Activated CD4-positive, alpha-beta T cell treated with anti-CD3 and anti-CD28 coated beads, Interleukin-10, Interleukin-2, amounts not matched to agents 100 ng/mL and 50 ng/mL, durations not matched to agents 16 hours and 8 hours (primary cell): ENCODE results near the gene TRAK1.

Source experiments
- DNase-seq: peaks from one replicate; pipeline ENCODE4 v3.0.0-alpha.2; 2020

Gene TRAK1

GRCh38 chr3:42159706-42160472 is 68.7 kb downstream of the TRAK1 start:
- peak; percentile 39 for DNase-seq

GRCh38 chr3:42161050-42161935 is 70.1 kb downstream of the TRAK1 start:
- DNase-seq, result no peak

- DNase-seq, result no peak
These were observed 71.3 kb downstream of the TRAK1 start for GRCh38 chr3:42162462-42162861.

GRCh38 chr3:42163622-42164244 is 72.6 kb downstream of the TRAK1 start:
- no peak for DNase-seq

- no peak for DNase-seq
These were observed 73.5 kb downstream of the TRAK1 start for GRCh38 chr3:42164656-42165055.

GRCh38 chr3:42165211-42165610 is 74.1 kb downstream of the TRAK1 start:
- no peak for DNase-seq

GRCh38 chr3:42166214-42166613 is 75.1 kb downstream of the TRAK1 start:
- no peak for DNase-seq

GRCh38 chr3:42166662-42167300 is 75.6 kb downstream of the TRAK1 start:
- DNase-seq, result no peak

GRCh38 chr3:42169579-42170120 is 78.5 kb downstream of the TRAK1 start:
- no peak for DNase-seq

GRCh38 chr3:42172047-42172654 is 81.0 kb downstream of the TRAK1 start:
- no peak for DNase-seq

- no peak for DNase-seq
These were observed 82.2 kb downstream of the TRAK1 start for GRCh38 chr3:42173307-42173706.

- DNase-seq, result no peak
These were observed 83.7 kb downstream of the TRAK1 start for GRCh38 chr3:42174679-42175385.

GRCh38 chr3:42175386-42176240 is 84.5 kb downstream of the TRAK1 start:
- DNase-seq, result no peak

- DNase-seq, result no peak
These were observed 85.3 kb downstream of the TRAK1 start for GRCh38 chr3:42176242-42177034.

GRCh38 chr3:42177068-42177800 is 86.1 kb downstream of the TRAK1 start:
- DNase-seq, result no peak

- no peak for DNase-seq
These were observed 86.6 kb downstream of the TRAK1 start for GRCh38 chr3:42177801-42178150.

- DNase-seq, result peak; percentile 17
These were observed 88.1 kb downstream of the TRAK1 start for GRCh38 chr3:42179110-42179725.

- no peak for DNase-seq
These were observed 89.7 kb downstream of the TRAK1 start for GRCh38 chr3:42180901-42181300.

GRCh38 chr3:42182555-42182954 is 91.4 kb downstream of the TRAK1 start:
- DNase-seq, result no peak
